ENCODE measurements around the gene HOXB13. TPM values are rescaled to one million over a fixed set of nuclear protein-coding genes. Genes with fewer than 3 reads are reported as not detected.

The HOXB13 gene
- total RNA-seq, 1 donor from 2014 or later, result not detected

DNA sequence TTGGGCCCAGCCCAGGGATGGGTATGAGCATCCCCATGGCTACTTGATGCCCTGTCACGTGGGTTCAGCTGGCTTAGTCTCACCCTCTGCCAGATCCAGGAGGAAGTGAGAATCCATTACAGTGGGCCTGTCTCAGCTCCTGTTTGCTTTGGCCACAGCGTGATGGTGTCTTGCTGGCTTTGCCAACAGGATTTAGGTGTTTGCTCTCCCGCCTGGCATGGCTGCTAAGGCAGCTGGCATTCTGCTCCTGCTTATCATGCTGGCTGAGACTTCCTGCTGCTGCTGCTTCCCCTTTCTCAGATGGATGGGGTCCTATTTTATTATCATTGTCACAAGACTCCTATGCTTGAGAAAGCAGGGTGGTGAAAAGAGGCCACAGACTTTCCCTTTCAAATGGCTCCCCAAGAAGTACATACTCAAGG, 28.3 kb upstream of the HOXB13 start:
- H3K36me3 Mint-ChIP-seq (ENCODE audit: insufficient read depth), result no peaks in the 10 kb centered on the region
- H3K27ac Mint-ChIP-seq, result no peak overlapping the region
- TF ChIP-seq, protein P1, sequence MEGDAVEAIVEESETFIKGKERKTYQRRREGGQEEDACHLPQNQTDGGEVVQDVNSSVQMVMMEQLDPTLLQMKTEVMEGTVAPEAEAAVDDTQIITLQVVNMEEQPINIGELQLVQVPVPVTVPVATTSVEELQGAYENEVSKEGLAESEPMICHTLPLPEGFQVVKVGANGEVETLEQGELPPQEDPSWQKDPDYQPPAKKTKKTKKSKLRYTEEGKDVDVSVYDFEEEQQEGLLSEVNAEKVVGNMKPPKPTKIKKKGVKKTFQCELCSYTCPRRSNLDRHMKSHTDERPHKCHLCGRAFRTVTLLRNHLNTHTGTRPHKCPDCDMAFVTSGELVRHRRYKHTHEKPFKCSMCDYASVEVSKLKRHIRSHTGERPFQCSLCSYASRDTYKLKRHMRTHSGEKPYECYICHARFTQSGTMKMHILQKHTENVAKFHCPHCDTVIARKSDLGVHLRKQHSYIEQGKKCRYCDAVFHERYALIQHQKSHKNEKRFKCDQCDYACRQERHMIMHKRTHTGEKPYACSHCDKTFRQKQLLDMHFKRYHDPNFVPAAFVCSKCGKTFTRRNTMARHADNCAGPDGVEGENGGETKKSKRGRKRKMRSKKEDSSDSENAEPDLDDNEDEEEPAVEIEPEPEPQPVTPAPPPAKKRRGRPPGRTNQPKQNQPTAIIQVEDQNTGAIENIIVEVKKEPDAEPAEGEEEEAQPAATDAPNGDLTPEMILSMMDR (IDR thresholded peaks at IDR 0.05; ENCODE audit: unreplicated experiment), result no peak
- peaks cover 10% of the 10 kb centered on the region for H3K4me1 Mint-ChIP-seq (ENCODE audit: low read depth)
- H3K27me3 Mint-ChIP-seq, result peaks cover 83% of the 10 kb centered on the region
- no peak for DNase-seq (ENCODE audit: low spot score, unreplicated experiment)
- no peak overlapping the region for H3K4me3 Mint-ChIP-seq (ENCODE audit: low read depth)
- no peaks in the 10 kb centered on the region for H3K9me3 Mint-ChIP-seq (ENCODE audit: low read depth)

DNA sequence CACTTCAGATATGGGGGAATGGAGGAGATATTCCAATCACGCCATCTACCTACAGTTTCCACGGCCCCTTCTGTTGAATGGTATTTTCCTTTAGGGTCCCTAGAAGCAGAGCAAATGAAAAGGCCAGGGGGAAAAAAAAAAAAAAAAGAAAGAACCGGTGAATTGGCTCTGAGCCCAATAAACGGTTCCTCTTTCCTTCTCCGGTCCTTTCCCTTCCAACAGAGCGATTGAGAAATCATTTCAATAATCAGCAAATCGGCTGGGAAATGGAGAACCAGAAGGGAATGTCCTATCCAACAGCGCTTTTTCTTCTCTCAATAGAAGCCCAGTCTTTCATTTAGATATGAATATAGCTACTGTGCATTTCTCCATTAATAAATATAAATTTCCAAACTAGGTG, 26.8 kb upstream of the HOXB13 start:
- H3K9me3 Mint-ChIP-seq (ENCODE audit: low read depth), result no peaks in the 10 kb centered on the region
- no peak overlapping the region for H3K4me3 Mint-ChIP-seq (ENCODE audit: low read depth)
- no peaks in the 10 kb centered on the region for H3K36me3 Mint-ChIP-seq (ENCODE audit: insufficient read depth)
- peaks cover 86% of the 10 kb centered on the region for H3K27me3 Mint-ChIP-seq
- peaks cover 19% of the 10 kb centered on the region for H3K4me1 Mint-ChIP-seq (ENCODE audit: low read depth)
- H3K27ac Mint-ChIP-seq, result no peak overlapping the region
- TF ChIP-seq, protein P1 (IDR thresholded peaks at IDR 0.05; ENCODE audit: unreplicated experiment), result no peak
- no peak for DNase-seq (ENCODE audit: low spot score, unreplicated experiment)

DNA sequence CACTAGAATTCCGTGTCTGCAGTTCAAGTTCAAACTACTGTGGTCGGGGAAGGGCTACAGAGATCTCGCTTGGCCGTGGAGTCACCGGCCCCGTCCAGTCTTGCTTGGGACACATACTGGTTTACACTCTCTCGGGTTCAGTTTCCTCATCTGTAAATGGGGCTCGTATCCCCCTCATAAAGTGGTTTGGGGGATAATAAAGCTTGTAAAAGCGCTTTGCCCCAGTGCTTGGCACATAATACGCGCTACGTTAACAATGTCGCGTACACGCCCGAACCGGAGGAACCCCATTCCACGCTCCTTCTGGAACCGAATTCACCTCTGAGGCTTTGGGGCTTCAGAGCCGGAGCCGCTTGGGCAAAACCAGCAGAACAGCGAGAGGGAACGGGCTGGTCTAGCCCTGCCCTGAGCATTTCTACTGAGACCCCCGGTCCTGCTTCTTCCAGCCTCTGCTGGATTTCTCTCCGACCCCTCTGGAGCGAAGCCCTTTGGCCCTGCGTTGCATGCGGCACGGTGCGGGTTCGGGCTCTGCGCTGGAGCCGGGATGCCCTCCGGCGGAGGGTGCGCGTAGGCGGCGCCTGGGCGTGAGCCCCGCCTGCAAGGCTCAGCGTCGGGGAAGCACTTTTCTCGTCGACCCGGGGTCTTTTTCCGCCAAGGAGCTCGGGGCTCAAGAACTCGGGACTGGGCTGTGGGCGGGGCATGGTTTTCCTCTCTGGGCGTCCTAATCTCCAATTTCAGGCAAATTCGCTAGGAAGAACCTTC, 26.1 kb upstream of the HOXB13 start:
- Mint-ChIP-seq H3K4me3 (ENCODE audit: low read depth) (no peak overlapping the region), H3K27ac (no peak overlapping the region), H3K36me3 (ENCODE audit: insufficient read depth) (no peaks in the 10 kb centered on the region), H3K4me1 (ENCODE audit: low read depth) (peaks cover 19% of the 10 kb centered on the region), H3K27me3 (peaks cover 91% of the 10 kb centered on the region), H3K9me3 (ENCODE audit: low read depth) (no peaks in the 10 kb centered on the region)
- DNase-seq (ENCODE audit: low spot score, unreplicated experiment), result no peak
- TF ChIP-seq, protein P1 (IDR thresholded peaks at IDR 0.05; ENCODE audit: unreplicated experiment), result no peak

DNA sequence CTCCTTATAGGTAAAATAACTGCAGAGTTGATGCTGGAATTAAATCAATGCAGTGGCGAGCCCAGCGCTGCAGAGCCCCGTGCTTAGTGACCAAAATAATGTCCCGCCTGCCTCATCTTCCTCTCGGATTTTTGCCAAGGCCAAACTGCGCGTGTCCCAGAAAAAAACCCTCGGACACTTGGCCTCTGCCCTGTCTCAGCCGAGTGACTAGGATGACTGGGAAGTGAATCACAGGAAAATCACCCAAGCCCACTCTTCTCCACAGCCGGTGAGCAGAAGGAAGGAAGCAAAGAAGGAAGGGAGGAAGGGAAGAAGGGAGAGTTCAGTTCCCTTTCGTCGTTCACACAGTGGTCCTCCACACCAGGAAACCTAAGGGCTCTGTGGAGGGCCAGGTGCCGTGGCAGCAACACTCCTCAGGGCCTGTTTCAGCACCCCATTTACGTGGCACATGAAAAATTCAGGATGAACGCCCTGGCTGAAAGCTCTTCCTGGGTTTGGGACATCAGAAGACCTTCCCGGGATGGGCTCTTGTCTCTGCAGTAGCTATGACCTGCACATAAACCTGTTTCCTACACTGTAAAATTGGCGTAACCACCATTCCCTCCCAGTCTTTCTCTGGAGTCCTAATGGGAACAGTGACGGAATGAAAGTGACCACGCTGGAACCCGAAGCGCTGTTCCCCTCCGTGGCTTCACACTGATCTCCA, 25.4 kb upstream of the HOXB13 start:
- no peak for DNase-seq (ENCODE audit: low spot score, unreplicated experiment)
- Mint-ChIP-seq H3K4me1 (ENCODE audit: low read depth) (peaks cover 19% of the 10 kb centered on the region), H3K9me3 (ENCODE audit: low read depth) (no peaks in the 10 kb centered on the region), H3K4me3 (ENCODE audit: low read depth) (no peak overlapping the region), H3K27ac (no peak overlapping the region), H3K36me3 (ENCODE audit: insufficient read depth) (no peaks in the 10 kb centered on the region), H3K27me3 (peaks cover 91% of the 10 kb centered on the region)
- TF ChIP-seq, protein P1 (IDR thresholded peaks at IDR 0.05; ENCODE audit: unreplicated experiment), result no peak

DNA sequence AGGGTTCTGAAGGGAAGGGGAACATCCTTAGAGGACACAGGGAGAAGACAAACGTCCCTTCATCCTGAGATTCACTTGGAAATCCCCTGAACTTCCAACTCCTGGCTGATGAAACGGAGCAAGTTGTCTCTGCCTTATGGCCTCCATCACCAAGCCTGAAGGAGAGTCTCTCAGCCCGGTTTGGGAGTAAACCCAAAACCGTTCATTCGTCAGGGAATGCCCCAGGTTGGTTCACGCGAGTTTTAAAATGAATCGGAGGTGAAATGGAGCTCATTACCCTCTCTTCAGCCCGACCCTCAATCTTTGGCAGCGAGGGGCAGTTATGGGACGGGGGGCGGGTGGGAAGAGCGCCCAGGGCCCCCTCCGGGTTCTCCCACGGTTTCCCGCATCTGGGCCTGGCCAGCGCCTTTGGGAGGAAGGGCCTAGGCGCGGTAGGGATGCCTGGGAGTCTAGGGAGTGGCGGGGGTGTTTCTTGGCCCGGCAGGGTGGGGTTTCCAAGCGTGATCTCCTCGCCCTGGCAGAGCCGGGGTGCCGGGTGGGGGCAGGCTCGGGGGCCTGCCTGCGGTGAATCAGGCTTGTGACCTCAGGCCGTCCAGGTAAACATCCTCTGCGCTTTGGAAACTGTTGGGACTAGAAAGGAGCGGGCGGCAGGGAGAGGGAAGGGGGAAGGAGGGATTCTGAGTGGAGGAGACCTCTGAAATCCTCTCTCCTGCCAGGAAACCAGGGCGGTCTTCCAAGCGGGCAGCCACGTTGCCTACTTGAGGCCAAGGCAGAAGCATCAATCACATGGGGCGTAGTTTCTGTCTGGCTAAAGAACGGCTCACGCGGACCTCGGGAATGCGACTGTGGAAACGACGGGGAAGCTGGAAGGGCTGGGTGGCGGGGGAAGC, 24.1 kb upstream of the HOXB13 start:
- TF ChIP-seq, protein P1 (IDR thresholded peaks at IDR 0.05; ENCODE audit: unreplicated experiment), result no peak
- no peaks in the 10 kb centered on the region for H3K9me3 Mint-ChIP-seq (ENCODE audit: low read depth)
- H3K4me3 Mint-ChIP-seq (ENCODE audit: low read depth), result peak overlapping the region; percentile 58
- peaks cover 19% of the 10 kb centered on the region for H3K4me1 Mint-ChIP-seq (ENCODE audit: low read depth)
- DNase-seq (ENCODE audit: low spot score, unreplicated experiment), result no peak
- H3K27ac Mint-ChIP-seq, result no peak overlapping the region
- peaks cover 92% of the 10 kb centered on the region for H3K27me3 Mint-ChIP-seq
- no peaks in the 10 kb centered on the region for H3K36me3 Mint-ChIP-seq (ENCODE audit: insufficient read depth)

All from progenitor cell of endocrine pancreas (in vitro differentiated cells).